WTC11 (cell line): Measurements from ENCODE around the gene LGALS7. TPM values are rescaled to one million over a fixed set of nuclear protein-coding genes. Genes with fewer than 3 reads are reported as not detected.
A peak's percentile ranks its signal among the peaks of the same experiment; 100 is the strongest.

Source experiments
- ATAC-seq: fragments of 200-7000 bp; cut with Tn5 transposase; 2 replicates; pipeline ENCODE4 v1.10.0; 2021; ENCODE audit warnings: mild to moderate bottlenecking, moderate library complexity
- CTCF ChIA-PET: fragments of 300-600 bp; sonication (Branson Sonifier 250); formaldehyde crosslinking; loops from one replicate; lab custom pipeline; 2021; ENCODE audit warnings: antibody characterized with exemption; lab: Charles Lee
- POLR2A ChIA-PET: fragments of 350-600 bp; sonication (Branson Sonifier 250); formaldehyde crosslinking; loops from one replicate; lab custom pipeline; 2021; ENCODE audit warnings: antibody characterized with exemption; lab: Charles Lee
- DNase-seq: peaks from one replicate; pipeline ENCODE4 v3.0.0; 2021; ENCODE audit warnings: low spot score
- H3K27ac Mint-ChIP-seq: 2 replicates; pipeline ENCODE4 v1.8.0; 2021; ENCODE audit warnings: mixed read lengths
- H3K27me3 Mint-ChIP-seq: 2 replicates; pipeline ENCODE4 v1.8.0; 2021; ENCODE audit warnings: low read depth, mild to moderate bottlenecking, moderate library complexity, mixed read lengths
- H3K36me3 Mint-ChIP-seq: 2 replicates; pipeline ENCODE4 v1.8.0; 2021; ENCODE audit warnings: mixed read lengths
- H3K4me1 Mint-ChIP-seq: 2 replicates; pipeline ENCODE4 v1.8.0; 2022; ENCODE audit warnings: mixed read lengths
- H3K4me3 Mint-ChIP-seq: 2 replicates; pipeline ENCODE4 v1.8.0; 2021; ENCODE audit warnings: mild to moderate bottlenecking, moderate library complexity, mixed read lengths
- H3K9me3 Mint-ChIP-seq: 2 replicates; pipeline ENCODE4 v1.8.0; 2021; ENCODE audit warnings: mixed read lengths
- ATF2 ChIP-seq: sonication (generic); formaldehyde crosslinking; IDR thresholded peaks from 2 replicates; pipeline ENCODE4 v1.8.1; 2022; ENCODE audit warnings: low read depth, missing genetic modification reagents, borderline replicate concordance
- CDX4 ChIP-seq: fragments of 250-450 bp; sonication (Bioruptor Pico); IDR thresholded peaks from 2 replicates; pipeline ENCODE4 v1.9.0; 2021; ENCODE audit warnings: moderate library complexity, mild to moderate bottlenecking, inconsistent platforms, borderline replicate concordance
- ETV6 ChIP-seq: sonication (generic); formaldehyde crosslinking; IDR thresholded peaks from 2 replicates; pipeline ENCODE4 v1.8.1; 2022; ENCODE audit warnings: mild to moderate bottlenecking, missing genetic modification reagents
- GRHL2 ChIP-seq: fragments of 250-450 bp; sonication (Bioruptor Pico); IDR thresholded peaks from 2 replicates; pipeline ENCODE4 v1.8.0; 2022; ENCODE audit warnings: mild to moderate bottlenecking, moderate library complexity; ENCODE audit not compliant: insufficient replicate concordance, severe bottlenecking
- JAZF1 ChIP-seq: fragments of 250-450 bp; sonication (Bioruptor Pico); IDR thresholded peaks from 2 replicates; pipeline ENCODE4 v1.9.0; 2021; ENCODE audit warnings: moderate library complexity, mild to moderate bottlenecking, inconsistent platforms
- JUN ChIP-seq: sonication (generic); formaldehyde crosslinking; IDR thresholded peaks from 2 replicates; pipeline ENCODE4 v1.8.0; 2023; ENCODE audit warnings: mild to moderate bottlenecking, missing genetic modification reagents
- OVOL2 ChIP-seq: fragments of 250-450 bp; sonication (Bioruptor Pico); IDR thresholded peaks from 2 replicates; pipeline ENCODE4 v1.9.0; 2021; ENCODE audit warnings: mild to moderate bottlenecking, borderline replicate concordance
- TEAD1 ChIP-seq: sonication (generic); formaldehyde crosslinking; IDR thresholded peaks from 2 replicates; pipeline ENCODE4 v1.8.0; 2022; ENCODE audit warnings: mild to moderate bottlenecking, missing genetic modification reagents
- ZNF263 ChIP-seq: sonication (generic); formaldehyde crosslinking; IDR thresholded peaks from 2 replicates; pipeline ENCODE4 v1.8.1; 2022; ENCODE audit warnings: low read depth, mild to moderate bottlenecking, moderate library complexity, missing genetic modification reagents
- total RNA-seq: library from RNA; stranded (reverse); gene quantifications from 3 replicates; pipeline ENCODE4 v1.2.3, GENCODE V29; 2021
- TF ChIP-seq, protein P1 (sequence below): sonication (generic); formaldehyde crosslinking; IDR thresholded peaks from 2 replicates; pipeline ENCODE4 v1.8.0; 2022; ENCODE audit warnings: mild to moderate bottlenecking, missing genetic modification reagents
- TF ChIP-seq, protein P2 (sequence below): fragments of 250-450 bp; sonication (Bioruptor Pico); IDR thresholded peaks from 2 replicates; pipeline ENCODE4 v1.9.0; 2021; ENCODE audit warnings: mild to moderate bottlenecking
- TF ChIP-seq, protein P3 (sequence below): sonication (generic); formaldehyde crosslinking; IDR thresholded peaks from 2 replicates; pipeline ENCODE4 v1.8.0; 2022; ENCODE audit warnings: mild to moderate bottlenecking, missing genetic modification reagents
- TF ChIP-seq, protein P4 (sequence below): sonication (generic); formaldehyde crosslinking; conservative IDR thresholded peaks from 2 replicates; pipeline ENCODE4 v1.8.1; 2022; ENCODE audit warnings: mild to moderate bottlenecking, missing genetic modification reagents

Gene LGALS7
- total RNA-seq, 1 experiment from 2014 or later, result 2.3 TPM

- no peak for TF ChIP-seq ATF2
- no peak for TF ChIP-seq CDX4 (CRISPR knock-in tag)
- TF ChIP-seq, protein P1, sequence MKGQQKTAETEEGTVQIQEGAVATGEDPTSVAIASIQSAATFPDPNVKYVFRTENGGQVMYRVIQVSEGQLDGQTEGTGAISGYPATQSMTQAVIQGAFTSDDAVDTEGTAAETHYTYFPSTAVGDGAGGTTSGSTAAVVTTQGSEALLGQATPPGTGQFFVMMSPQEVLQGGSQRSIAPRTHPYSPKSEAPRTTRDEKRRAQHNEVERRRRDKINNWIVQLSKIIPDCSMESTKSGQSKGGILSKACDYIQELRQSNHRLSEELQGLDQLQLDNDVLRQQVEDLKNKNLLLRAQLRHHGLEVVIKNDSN (CRISPR knock-in tag), result no peak
- no peak for TF ChIP-seq JUN (CRISPR knock-in tag)
- no peak for TF ChIP-seq ZNF263 (CRISPR knock-in tag)
- TF ChIP-seq GRHL2 (CRISPR knock-in tag), result no peak
- TF ChIP-seq, protein P2, sequence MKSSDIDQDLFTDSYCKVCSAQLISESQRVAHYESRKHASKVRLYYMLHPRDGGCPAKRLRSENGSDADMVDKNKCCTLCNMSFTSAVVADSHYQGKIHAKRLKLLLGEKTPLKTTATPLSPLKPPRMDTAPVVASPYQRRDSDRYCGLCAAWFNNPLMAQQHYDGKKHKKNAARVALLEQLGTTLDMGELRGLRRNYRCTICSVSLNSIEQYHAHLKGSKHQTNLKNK, result no peak
- TF ChIP-seq ETV6 (CRISPR knock-in tag), result no peak
- no peak for TF ChIP-seq JAZF1
- peaks cover 5% of the 10 kb centered on the region for H3K4me1 Mint-ChIP-seq
- H3K9me3 Mint-ChIP-seq, result no peaks in the 10 kb centered on the region
- H3K4me3 Mint-ChIP-seq, result no peak overlapping the region
- POLR2A ChIA-PET, result no interaction called here
- no peak overlapping the region for H3K27ac Mint-ChIP-seq
- CTCF ChIA-PET, result interaction anchor here (1.1 to 2.4 kb wide), 3 partner anchors 89 to 207 kb away, joined by 3 to 6 read pairs (median 6); partner anchors contain the start of genes MRPS12 and SARS2
- H3K27me3 Mint-ChIP-seq, result no peaks in the 10 kb centered on the region
- no peak for DNase-seq
- ATAC-seq, result no peak
- H3K36me3 Mint-ChIP-seq, result peaks cover 49% of the 10 kb centered on the region
These were observed 50.2 kb downstream of the LGALS7 start for GRCh38 chr19:38722947-38723605.

GRCh38 chr19:38721979-38722773 is 51.1 kb downstream of the LGALS7 start:
- CTCF ChIA-PET, result interaction anchor here (1.2 kb wide), 1 partner anchor 88 kb away, joined by 6 read pairs; no protein-coding TSS in a partner anchor
- Mint-ChIP-seq H3K27me3 (no peaks in the 10 kb centered on the region), H3K36me3 (peaks cover 54% of the 10 kb centered on the region), H3K9me3 (no peaks in the 10 kb centered on the region)
- POLR2A ChIA-PET, result no interaction called here
- no peak for DNase-seq
- ATAC-seq, result no peak
- TF ChIP-seq, protein P3, sequence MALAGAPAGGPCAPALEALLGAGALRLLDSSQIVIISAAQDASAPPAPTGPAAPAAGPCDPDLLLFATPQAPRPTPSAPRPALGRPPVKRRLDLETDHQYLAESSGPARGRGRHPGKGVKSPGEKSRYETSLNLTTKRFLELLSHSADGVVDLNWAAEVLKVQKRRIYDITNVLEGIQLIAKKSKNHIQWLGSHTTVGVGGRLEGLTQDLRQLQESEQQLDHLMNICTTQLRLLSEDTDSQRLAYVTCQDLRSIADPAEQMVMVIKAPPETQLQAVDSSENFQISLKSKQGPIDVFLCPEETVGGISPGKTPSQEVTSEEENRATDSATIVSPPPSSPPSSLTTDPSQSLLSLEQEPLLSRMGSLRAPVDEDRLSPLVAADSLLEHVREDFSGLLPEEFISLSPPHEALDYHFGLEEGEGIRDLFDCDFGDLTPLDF (CRISPR knock-in tag), result no peak
- no peak for TF ChIP-seq CDX4 (CRISPR knock-in tag)
- TF ChIP-seq JUN (CRISPR knock-in tag), result no peak
- no peak for TF ChIP-seq TEAD1 (CRISPR knock-in tag)
- TF ChIP-seq, all 79 proteins: peak for 0
- H3K27ac Mint-ChIP-seq, result no peak overlapping the region
- H3K4me1 Mint-ChIP-seq, result peaks cover 5% of the 10 kb centered on the region
- H3K4me3 Mint-ChIP-seq, result no peak overlapping the region

GRCh38 chr19:38721496-38721895 is 51.8 kb downstream of the LGALS7 start:
- CTCF ChIA-PET, result no interaction called here
- no peak overlapping the region for H3K4me3 Mint-ChIP-seq
- DNase-seq (no peak), ATAC-seq (no peak)
- POLR2A ChIA-PET, result no interaction called here
- TF ChIP-seq OVOL2 (CRISPR knock-in tag), result no peak
- TF ChIP-seq, protein P4, sequence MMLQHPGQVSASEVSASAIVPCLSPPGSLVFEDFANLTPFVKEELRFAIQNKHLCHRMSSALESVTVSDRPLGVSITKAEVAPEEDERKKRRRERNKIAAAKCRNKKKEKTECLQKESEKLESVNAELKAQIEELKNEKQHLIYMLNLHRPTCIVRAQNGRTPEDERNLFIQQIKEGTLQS (CRISPR knock-in tag), result 0 out of 2 replicates have a peak, but pooled peaks have one; percentile 36
- peaks cover 5% of the 10 kb centered on the region for H3K4me1 Mint-ChIP-seq
- H3K9me3 Mint-ChIP-seq, result no peaks in the 10 kb centered on the region
- peaks cover 53% of the 10 kb centered on the region for H3K36me3 Mint-ChIP-seq
- H3K27me3 Mint-ChIP-seq, result no peaks in the 10 kb centered on the region
- H3K27ac Mint-ChIP-seq, result no peak overlapping the region

Other genes starting within 250 kb of the LGALS7 start
- 14.0 to 25.0 TPM (median 24.5 TPM) in 3 replicates for gene MAP4K1, start 155.6 kb downstream of the LGALS7 start, total RNA-seq
- gene EIF3K, start 154.3 kb downstream of the LGALS7 start, total RNA-seq, result 389 to 416 TPM (median 410 TPM) in 3 replicates
- 484 to 511 TPM (median 506 TPM) in 3 replicates for gene ACTN4, start 125.9 kb downstream of the LGALS7 start, total RNA-seq
- 9.6 to 9.9 TPM (median 9.8 TPM) in 3 replicates for gene CAPN12, start 29.0 kb downstream of the LGALS7 start, total RNA-seq
- 1.2 to 3.7 TPM (median 2.7 TPM) in 3 replicates for gene LGALS7B, start 15.7 kb upstream of the LGALS7 start, total RNA-seq
- gene LGALS4, start 39.4 kb upstream of the LGALS7 start, total RNA-seq, result 1.1 to 1.5 TPM (median 1.4 TPM) in 3 replicates
- gene ECH1, start 58.3 kb upstream of the LGALS7 start, total RNA-seq, result 139 to 162 TPM (median 161 TPM) in 3 replicates
- 680 to 779 TPM (median 683 TPM) in 3 replicates for gene HNRNPL, start 76.5 kb upstream of the LGALS7 start, total RNA-seq
- gene RINL, start 104.8 kb upstream of the LGALS7 start, total RNA-seq, result 12.6 to 14.6 TPM (median 14.5 TPM) in 3 replicates
- gene SIRT2, start 126.1 kb upstream of the LGALS7 start, total RNA-seq, result 9.5 to 10.7 TPM (median 10.2 TPM) in 3 replicates
- gene NFKBIB, start 126.5 kb upstream of the LGALS7 start, total RNA-seq, result 29.6 to 39.8 TPM (median 30.6 TPM) in 3 replicates
- gene CCER2, start 138.7 kb upstream of the LGALS7 start, total RNA-seq, result 0.77 to 1.1 TPM (median 0.98 TPM) in 3 replicates
- gene SARS2, start 157.2 kb upstream of the LGALS7 start, total RNA-seq, result 66.4 to 74.7 TPM (median 69.6 TPM) in 3 replicates
- gene MRPS12, start 157.4 kb upstream of the LGALS7 start, total RNA-seq, result 79.9 to 88.0 TPM (median 81.5 TPM) in 3 replicates
- 16.8 to 22.2 TPM (median 18.6 TPM) in 3 replicates for gene FBXO17, start 202.2 kb upstream of the LGALS7 start, total RNA-seq